Endometrial microvascular endothelial cells (primary cell): ENCODE measurements around the gene ZMIZ1. TPM values are rescaled to one million over a fixed set of nuclear protein-coding genes. Genes with fewer than 3 reads are reported as not detected.

Experiments
- in situ Hi-C: cut with HindIII; loops from 2 replicates; pipeline ENCODE4 v1.10.0; 2017; ENCODE audit warnings: low sequenced_read_pairs, low pct_unique_long_range_greater_than_20kb; ENCODE audit errors: inconsistent ontology term
- total RNA-seq: library from RNA; depleted of rRNA; stranded (reverse); fragments of >200 nt; gene quantifications from one replicate; pipeline ENCODE4 v1.2.3, GENCODE V29; 2015; ENCODE audit errors: inconsistent ontology term

Gene ZMIZ1
- total RNA-seq, 1 donor from 2014 or later = 19.5 TPM

GRCh38 chr10:79286318-79286951 lies 217.7 kb downstream of the ZMIZ1 start:
- in situ Hi-C loops = no loop called here

GRCh38 chr10:79287973-79288723 lies 219.4 kb downstream of the ZMIZ1 start:
- in situ Hi-C loops = no loop called here

GRCh38 chr10:79289801-79290200 lies 221.0 kb downstream of the ZMIZ1 start:
- in situ Hi-C loops = no loop called here

GRCh38 chr10:79292026-79292766 lies 223.4 kb downstream of the ZMIZ1 start:
- in situ Hi-C loops = no loop called here

- in situ Hi-C loops = no loop called here
Measured at GRCh38 chr10:79292891-79293746, 224.4 kb downstream of the ZMIZ1 start.

GRCh38 chr10:79293841-79294581 lies 225.2 kb downstream of the ZMIZ1 start:
- in situ Hi-C loops = no loop called here

GRCh38 chr10:79295563-79295962 lies 226.8 kb downstream of the ZMIZ1 start:
- in situ Hi-C loops = no loop called here

- in situ Hi-C loops = no loop called here
Measured at GRCh38 chr10:79296431-79296830, 227.7 kb downstream of the ZMIZ1 start.

- in situ Hi-C loops = no loop called here
Measured at GRCh38 chr10:79298403-79299244, 229.9 kb downstream of the ZMIZ1 start.

GRCh38 chr10:79299397-79300241 lies 230.9 kb downstream of the ZMIZ1 start:
- in situ Hi-C loops = no loop called here

- in situ Hi-C loops = no loop called here
Measured at GRCh38 chr10:79300711-79301110, 231.9 kb downstream of the ZMIZ1 start.

- in situ Hi-C loops = no loop called here
Measured at GRCh38 chr10:79301754-79302530, 233.2 kb downstream of the ZMIZ1 start.

- in situ Hi-C loops = no loop called here
Measured at GRCh38 chr10:79303631-79304478, 235.1 kb downstream of the ZMIZ1 start.

GRCh38 chr10:79304479-79305087 lies 235.8 kb downstream of the ZMIZ1 start:
- in situ Hi-C loops = no loop called here

GRCh38 chr10:79305515-79305914 lies 236.7 kb downstream of the ZMIZ1 start:
- in situ Hi-C loops = no loop called here
